Stimulated activated CD8-positive, alpha-beta memory T cell treated with anti-CD3 and anti-CD28 coated beads, Interleukin-4, amount 100 ng/mL, for 48 hours (primary cell): ENCODE data around the gene MPND.
"Not testable (repeated sequence)": the region's sequence is repeated elsewhere in the genome, so short reads cannot be mapped to it uniquely, and the experiment has no call there.

ENCODE experiments used
- DNase-seq: peaks from one replicate; pipeline ENCODE4 v3.0.0-alpha.2; 2020

Gene MPND

GRCh38 chr19:4320419-4320818 is 22.9 kb upstream of the MPND start:
- no peak for DNase-seq

DNA sequence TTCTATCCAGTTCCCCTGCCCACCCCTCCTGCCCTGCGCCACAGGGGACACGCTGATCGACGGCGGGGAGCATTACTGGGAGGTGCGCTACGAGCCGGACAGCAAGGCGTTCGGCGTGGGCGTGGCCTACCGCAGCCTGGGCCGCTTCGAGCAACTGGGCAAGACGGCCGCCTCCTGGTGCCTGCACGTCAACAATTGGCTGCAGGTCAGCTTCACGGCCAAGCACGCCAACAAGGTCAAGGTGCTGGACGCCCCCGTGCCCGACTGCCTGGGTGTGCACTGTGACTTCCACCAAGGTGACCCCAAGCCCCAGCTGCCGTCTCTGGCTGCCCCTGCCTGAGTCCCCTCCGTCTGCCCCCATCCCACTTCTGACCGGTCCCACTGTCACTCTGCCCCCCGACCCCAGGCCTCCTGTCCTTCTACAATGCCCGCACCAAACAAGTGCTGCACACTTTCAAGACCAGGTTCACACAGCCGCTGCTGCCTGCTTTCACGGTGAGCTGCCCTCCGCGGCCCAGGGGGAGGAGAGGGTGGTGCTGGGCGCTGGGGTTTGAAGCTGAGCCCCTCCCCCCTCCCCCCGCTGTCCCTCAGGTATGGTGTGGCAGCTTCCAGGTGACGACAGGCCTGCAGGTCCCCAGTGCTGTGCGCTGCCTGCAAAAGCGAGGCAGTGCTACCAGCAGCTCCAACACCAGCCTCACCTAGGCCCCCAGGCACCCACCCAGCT is 20.3 kb upstream of the MPND start:
- peak; percentile 22 for DNase-seq

DNA sequence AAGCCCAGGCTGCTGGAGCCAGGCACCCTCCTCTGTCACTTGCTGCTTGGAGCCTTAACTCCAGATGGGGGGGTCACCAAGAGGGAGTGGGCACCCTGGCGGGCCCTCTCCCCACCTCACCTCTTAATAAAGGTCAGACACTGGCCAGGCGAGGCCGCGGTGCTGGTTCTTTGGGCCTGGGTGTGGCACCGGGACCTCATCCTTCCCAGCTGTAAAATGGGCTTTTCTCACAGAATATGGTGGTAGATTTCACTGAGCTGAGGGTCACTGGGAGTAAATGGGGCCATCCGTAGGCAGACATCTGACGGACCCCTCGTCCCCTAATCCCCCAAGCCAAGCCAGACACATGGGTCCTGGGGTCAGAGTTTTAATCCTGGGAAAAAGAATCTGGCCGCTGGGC is 19.7 kb upstream of the MPND start:
- no peak for DNase-seq

DNA sequence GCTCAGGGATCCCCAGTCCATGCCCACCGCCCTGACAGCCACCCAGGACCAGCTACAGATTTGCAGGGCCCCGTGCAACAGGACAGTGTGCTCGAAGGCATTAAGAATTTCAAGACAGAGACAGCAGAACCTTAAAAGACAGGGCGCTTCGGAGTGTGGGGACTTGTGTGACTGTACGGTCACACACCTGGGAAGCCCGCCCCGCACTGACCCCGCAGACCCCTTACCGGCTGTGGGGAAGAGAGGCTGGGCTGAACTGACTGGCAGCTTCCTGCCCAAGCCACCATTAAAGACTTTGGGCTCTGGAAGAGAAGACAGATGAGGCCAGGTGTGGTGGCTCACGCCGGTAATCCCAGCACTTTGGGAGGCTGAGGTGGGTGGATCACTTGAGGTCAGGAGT is 19.1 kb upstream of the MPND start:
- DNase-seq = no peak

DNA sequence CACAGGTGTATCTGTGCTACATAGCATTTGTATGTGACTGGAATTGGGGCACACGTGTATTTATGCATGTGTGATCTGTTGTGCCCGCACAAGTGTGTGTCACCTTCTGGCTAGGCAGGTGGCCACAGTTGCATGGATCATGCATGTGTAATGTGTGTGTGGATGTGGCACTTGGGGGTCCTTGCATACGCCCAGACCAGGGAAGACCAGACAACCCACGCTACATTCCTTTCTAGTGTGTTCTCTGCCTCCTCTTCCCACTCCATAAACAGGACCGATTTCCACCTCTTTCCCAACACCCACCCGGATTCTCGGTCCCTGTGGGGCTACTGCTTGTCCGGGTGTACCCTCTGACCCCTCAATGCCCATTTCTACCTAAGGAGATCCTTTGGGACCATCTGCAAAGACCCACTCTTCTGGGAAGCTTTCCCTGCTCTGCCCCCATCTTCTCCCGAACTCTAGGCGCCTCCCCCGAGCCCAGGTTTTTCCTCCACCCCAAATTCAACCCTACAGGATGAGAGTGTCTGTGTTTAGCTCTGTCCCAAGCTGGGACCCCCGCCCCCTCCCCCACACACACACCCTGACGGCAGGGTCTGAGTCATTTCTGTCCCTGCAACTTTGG is 17.0 kb upstream of the MPND start:
- no peak for DNase-seq

GRCh38 chr19:4326837-4327251 is 16.5 kb upstream of the MPND start:
- DNase-seq = peak; percentile 51

DNA sequence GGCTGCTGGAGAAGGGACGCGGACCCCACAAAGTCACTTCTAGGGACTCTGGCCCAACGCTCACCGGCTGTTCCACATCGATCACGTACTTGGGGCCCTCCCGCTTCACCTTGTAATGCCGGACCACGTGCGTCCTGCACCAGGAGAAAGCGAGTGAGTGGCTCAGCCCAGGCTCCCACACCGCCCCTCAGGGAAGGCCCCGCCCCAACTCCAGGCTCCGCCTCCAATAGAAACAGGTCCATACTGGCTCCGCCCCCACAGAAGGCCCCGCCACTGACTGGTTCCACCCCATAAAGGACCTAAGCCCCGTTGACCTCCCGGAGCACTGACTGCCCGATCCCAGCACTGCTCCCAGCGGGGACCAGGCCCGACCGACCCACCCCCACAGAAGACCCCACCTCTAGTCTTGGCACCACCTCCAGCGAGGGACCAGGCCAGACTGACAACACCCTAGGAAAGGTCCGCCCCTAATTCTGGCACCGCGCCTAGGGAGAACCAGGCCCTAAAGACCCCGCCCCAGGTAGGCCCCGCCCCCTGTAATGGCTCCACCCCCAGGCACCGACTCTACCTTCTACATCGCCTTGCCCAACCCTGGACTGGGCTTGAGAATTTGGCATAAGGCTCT is 16.0 kb upstream of the MPND start:
- peak; percentile 94 for DNase-seq

- no peak for DNase-seq
Measured at GRCh38 chr19:4327877-4328242, 15.5 kb upstream of the MPND start.

DNA sequence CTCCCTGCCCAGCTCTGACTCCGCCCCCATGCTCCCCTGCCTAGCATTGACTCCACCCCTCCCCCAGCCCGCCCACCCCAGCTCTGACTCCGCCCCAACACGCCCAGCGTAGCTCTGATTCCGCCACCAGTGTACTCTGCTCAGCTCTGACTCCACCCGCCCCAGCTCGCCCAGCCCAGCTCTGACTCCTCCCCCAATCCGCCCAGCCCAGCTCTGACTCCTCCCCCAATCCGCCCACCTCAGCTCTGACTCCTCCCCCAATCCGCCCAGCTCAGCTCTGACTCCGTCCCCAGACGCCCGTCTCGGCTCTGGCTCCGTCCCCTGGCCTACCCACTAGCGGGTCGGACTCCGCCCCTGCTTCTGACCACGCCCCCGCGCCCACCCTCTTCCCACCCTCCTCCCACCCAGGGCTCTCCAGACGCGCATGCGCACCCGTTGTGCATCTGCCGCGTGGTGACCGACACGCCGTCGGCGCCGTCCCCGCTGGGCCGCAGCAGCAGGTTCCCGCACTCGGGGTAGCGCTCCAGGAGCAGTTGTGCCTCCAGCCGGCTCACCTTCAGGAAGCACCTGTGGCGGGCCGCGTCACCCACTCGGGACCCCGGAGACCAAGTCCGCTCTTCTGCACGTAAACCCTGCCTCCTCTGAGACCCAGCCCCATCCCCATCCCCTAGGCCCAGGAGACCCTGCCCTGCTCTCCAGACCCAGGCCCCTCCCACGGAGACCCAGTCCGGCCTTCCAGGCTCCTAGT is 14.9 kb upstream of the MPND start:
- DNase-seq = peak; percentile 99

DNA sequence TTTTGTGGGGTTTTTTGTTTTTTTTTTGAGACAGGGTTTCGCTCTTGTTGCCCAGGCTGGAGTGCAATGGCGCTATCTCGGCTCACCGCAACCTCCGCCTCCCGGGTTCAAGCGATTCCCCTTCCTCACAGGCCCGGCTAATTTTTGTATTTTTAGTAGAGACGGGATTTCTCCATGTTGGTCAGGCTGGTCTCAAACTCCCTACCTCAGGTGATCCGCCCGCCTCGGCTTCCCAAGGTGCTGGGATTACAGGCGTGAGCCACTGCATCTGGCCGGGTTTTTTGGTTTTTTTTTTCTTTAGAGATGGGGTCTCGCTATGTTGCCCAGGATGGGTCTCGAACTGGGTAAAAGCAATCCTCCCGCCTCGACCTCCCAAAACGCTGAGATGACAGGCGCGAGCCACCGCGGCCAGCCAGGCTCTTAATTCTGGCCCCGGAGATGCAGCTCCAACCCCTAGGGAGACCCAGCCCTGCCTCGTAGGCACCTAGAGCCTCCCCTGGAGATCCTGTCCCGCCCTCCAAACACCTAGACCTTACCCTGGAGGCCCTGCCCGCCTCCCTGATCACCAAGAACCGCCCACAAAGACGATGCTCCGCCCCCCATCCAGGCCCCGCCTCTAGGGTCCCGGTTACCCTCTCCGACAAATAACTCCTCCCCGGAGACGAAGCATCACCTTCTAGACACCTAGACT is 14.2 kb upstream of the MPND start:
- DNase-seq = peak; percentile 85

DNA sequence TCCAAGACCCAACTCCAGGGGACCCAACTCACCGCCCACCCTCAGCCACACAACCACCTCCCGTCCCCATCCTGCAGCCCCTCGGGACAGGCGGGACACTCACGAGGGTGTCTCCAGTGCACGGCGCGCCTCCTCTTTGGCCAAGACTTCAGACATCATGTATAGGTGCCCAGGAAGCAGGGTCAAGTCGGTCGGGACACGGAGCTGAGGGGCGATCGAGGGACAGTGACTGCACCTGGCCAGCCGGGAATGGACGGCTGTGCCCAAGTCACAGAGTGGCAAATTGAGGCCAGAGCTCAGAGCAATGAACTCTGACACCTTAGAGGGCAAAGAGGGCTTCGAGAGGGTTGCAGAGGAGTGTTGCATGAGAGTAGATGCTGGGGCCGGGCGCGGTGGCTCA is 13.5 kb upstream of the MPND start:
- DNase-seq = no peak

DNA sequence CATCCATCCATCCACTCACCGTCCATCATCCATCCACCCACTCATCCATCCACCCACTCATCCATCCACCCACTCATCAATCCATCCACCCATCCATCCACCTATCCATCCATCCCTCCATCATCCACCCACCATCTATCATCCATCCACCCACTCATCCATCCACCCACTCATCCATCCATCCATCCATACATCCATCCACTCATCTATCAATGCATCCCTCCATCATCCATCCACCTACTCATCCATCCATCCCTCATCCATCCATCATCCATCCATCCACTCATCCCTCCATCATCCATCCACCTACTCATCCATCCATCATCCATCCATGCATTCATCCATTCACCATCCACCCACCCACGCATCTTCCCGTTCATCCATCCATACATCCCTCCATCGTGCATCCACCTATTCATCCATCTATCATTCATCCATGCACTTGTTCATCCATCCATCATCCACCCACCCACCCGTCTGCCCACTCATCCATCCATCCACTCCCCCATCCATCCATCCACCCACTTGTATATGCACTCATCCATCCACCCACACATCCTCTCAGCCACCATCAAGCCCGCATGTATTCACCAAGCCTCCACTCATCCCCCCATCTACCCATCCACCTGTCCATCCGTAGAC is 8.3 kb upstream of the MPND start:
- DNase-seq = no peak

GRCh38 chr19:4337906-4338440 is 5.4 kb upstream of the MPND start:
- no peak for DNase-seq

DNA sequence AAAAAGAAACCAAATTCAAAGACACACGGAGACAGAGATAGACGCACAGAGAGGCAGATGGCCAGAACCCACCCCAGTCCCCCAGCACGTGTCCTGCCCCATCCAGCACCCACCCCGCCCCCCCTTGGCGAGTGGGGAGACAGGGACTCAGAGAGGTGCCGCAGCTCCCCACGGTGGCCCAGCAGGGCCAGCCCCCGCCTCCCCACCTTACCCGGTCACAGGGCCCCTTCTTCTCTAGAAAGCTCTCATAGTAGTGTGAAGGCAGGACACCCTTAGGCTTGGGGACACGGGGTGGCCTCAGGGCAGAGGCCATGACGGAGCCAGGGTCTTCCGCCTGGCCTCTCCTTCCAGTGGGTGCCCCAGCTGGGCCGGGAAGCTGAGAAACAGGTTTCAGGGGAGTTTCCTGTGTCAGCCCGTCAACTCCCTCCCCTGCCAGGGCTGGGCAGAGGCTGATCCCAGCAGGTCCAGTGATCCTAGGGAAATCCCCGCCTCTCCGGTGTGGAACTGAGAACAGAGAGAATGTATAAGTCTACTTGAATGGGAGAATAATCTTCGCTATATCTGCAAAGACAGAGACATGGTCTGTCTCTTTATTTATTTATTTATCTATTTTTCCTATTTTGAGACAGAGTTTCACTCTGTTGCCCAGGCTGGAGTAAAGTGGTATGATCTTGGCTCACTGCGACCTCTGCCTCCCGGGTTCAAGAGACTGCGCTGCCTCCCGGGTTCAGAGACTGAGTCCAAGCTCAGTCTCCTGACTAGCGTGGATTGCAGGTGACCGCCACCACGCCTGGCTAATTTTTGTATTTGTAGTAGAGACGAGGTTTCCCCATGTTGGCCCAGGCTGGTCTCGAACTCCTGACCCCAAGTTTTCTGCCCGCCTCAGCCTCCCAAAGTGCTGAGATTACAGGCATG is 4.7 kb upstream of the MPND start, which contains the start of gene STAP2:
STAP2 (minus strand) TSS at position 387 of the 915 bp plus-strand sequence; CDS start at position 313, 74 bp downstream.
- peak; percentile 40 for DNase-seq

- DNase-seq = no peak
Measured at GRCh38 chr19:4342314-4342614, 1.1 kb upstream of the MPND start.

GRCh38 chr19:4342615-4343369 is 570 bp upstream of the MPND start:
- peak; percentile 92 for DNase-seq

DNA sequence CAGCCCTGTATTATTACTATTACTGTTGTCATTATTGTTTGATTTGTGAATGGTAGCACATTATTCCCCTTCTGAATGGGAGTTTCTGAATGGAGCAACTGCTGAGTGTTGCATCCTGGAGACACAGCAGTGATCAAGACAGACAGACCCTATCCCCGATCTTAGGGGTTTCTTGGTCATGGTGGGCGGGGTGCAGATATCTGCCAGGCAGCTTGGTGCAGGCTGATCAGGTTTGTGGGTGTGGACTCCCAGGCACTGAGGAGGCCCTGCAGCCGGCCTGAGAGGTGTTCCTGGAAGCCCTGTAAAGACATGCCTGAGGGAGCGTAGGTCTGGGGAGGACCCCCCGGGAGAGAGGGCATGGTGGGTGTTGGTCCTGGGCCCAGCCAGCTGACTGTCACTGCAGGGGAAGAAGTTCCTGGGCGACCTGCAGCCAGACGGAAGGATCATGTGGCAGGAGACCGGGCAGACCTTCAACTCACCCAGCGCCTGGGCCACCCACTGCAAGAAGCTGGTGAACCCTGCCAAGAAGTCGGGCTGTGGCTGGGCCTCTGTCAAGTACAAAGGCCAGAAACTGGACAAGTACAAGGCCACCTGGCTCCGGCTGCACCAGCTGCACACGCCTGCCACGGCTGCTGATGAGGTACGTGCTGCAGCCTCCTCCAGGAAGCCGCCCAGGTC is 2.1 kb downstream of the MPND start:
- DNase-seq = no peak

DNA sequence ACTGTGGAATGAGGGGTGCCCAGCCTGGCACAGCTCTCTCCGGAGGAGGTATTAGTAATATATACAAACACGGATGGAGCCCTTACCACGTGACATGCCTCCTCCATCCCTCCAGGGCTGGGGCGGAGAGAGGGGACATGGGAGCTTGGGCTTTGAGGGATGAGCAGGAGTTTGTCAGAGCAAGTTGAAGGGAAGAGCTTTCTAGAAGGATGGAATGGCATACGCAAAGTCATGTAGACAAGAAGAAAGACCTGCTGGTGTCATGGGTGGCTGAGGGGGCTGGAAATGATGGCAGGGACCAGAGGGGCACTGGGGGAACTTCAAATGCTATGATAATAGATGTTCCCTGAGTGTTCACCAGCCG is 2.6 kb downstream of the MPND start:
- no peak for DNase-seq

DNA sequence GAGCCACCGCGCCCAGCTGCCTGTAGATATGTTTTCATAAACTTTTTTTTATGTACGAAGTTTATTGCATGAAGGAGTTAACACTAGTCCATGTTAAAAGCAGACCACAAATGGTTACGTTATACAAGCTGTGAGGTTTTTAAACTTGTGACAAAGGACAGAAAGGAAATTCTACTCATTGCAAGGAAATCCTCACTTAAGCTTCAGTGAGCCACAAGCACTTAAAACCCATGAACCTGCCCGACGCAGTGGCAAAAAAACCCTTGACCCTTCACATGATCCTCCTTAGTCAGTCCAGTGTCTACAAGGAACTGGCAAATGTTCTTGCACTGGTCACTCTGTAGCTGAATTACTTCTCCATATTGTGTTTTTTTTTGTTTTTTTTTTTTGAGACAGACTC is 4.2 kb downstream of the MPND start:
- no peak for DNase-seq

- not testable (repeated sequence) for DNase-seq
Measured at GRCh38 chr19:4349225-4349624, 5.9 kb downstream of the MPND start.
